ENCODE measurements around the gene ID2.

GRCh38 chr2:8725838-8726237, 44.0 kb downstream of the ID2 start:
- no peak for TF ChIP-seq POLR2AphosphoS5 (IDR thresholded peaks at IDR 0.05; ENCODE audit: insufficient read depth in 1 of 2, low read depth in 1 of 2)
- no peak for TF ChIP-seq POLR2A (IDR thresholded peaks at IDR 0.05)
